IMR-90 (cell line): Measurements from ENCODE around the gene CELA2A. TPM values are rescaled to one million over a fixed set of nuclear protein-coding genes. Genes with fewer than 3 reads are reported as not detected.

Source experiments
- ATAC-seq: fragments of 200-7000 bp; cut with Tn5 transposase; 2 replicates; pipeline ENCODE4 v1.9.1; 2020; ENCODE audit warnings: low read depth, mild to moderate bottlenecking, moderate library complexity
- BruUV-seq: library from RNA; stranded (reverse); fragments of 400-500 nt; replicated peaks from 2 replicates; lab custom pipeline; 2021; lab: Mats Ljungman, UMichigan
- CTCF ChIA-PET: fragments of 300-600 bp; formaldehyde crosslinking; extraction: SDS; loops from one replicate; lab custom pipeline; 2021; ENCODE audit warnings: antibody characterized with exemption; lab: Yijun Ruan, JAX
- POLR2A ChIA-PET: fragments of 300-600 bp; sonication (Branson Sonifier 250); formaldehyde crosslinking; loops from one replicate; lab custom pipeline; 2022; ENCODE audit warnings: antibody characterized with exemption; ENCODE audit not compliant: unreplicated experiment; lab: Charles Lee
- DNase-seq: peaks from one replicate; pipeline ENCODE4 v3.0.0; 2013
- H2AFZ ChIP-seq: replicated peaks from 2 replicates; pipeline ENCODE3; 2013; ENCODE audit warnings: low read length, mild to moderate bottlenecking; ENCODE audit not compliant: poor library complexity
- H2AK5ac ChIP-seq: 2 replicates; pipeline ENCODE4 v1.6.1; 2013; ENCODE audit warnings: low read depth, low read length, inconsistent platforms
- H2AK9ac ChIP-seq: replicated peaks from 2 replicates; pipeline ENCODE3; 2013; ENCODE audit warnings: mild to moderate bottlenecking, low read depth, low read length, moderate library complexity; ENCODE audit not compliant: poor library complexity
- H2BK120ac ChIP-seq: 2 replicates; pipeline ENCODE4 v1.6.1; 2013; ENCODE audit warnings: low read depth, low read length, inconsistent platforms
- H2BK15ac ChIP-seq: 3 replicates; pipeline ENCODE4 v1.6.1; 2013; ENCODE audit warnings: low read depth, low read length, inconsistent platforms
- H2BK20ac ChIP-seq: 2 replicates; pipeline ENCODE4 v1.6.1; 2013; ENCODE audit warnings: low read depth, mild to moderate bottlenecking, inconsistent platforms, low read length, moderate library complexity
- H2BK5ac ChIP-seq: 2 replicates; pipeline ENCODE4 v1.6.1; 2013; ENCODE audit warnings: mild to moderate bottlenecking, low read depth, low read length, inconsistent platforms; ENCODE audit not compliant: poor library complexity, severe bottlenecking
- H3K14ac ChIP-seq: replicated peaks from 2 replicates; pipeline ENCODE4 v1.6.1; 2013; ENCODE audit warnings: low read depth, low read length, inconsistent platforms
- H3K18ac ChIP-seq: 2 replicates; pipeline ENCODE4 v1.6.1; 2013; ENCODE audit warnings: low read depth, low read length, control low read depth
- H3K23ac ChIP-seq: 2 replicates; pipeline ENCODE4 v1.6.1; 2013; ENCODE audit warnings: low read depth, low read length, inconsistent platforms
- H3K27ac ChIP-seq: 2 replicates; pipeline ENCODE4 v1.5.1; 2013; ENCODE audit warnings: mild to moderate bottlenecking, control low read depth, low read length; ENCODE audit not compliant: insufficient read depth
- H3K27me3 ChIP-seq: 2 replicates; pipeline ENCODE4 v1.6.1; 2013; ENCODE audit warnings: low read length; ENCODE audit not compliant: control insufficient read depth, insufficient read depth
- H3K36me3 ChIP-seq: 2 replicates; pipeline ENCODE4 v1.6.1; 2013; ENCODE audit warnings: low read length, mixed read lengths; ENCODE audit not compliant: control insufficient read depth, insufficient read depth
- H3K4ac ChIP-seq: 2 replicates; pipeline ENCODE4 v1.6.1; 2013; ENCODE audit warnings: low read depth, low read length, inconsistent platforms
- H3K4me1 ChIP-seq: 2 replicates; pipeline ENCODE4 v1.6.1; 2013; ENCODE audit warnings: low read length, mixed read lengths; ENCODE audit not compliant: control insufficient read depth, insufficient read depth
- H3K4me2 ChIP-seq: 2 replicates; pipeline ENCODE4 v1.6.1; 2013; ENCODE audit warnings: low read depth, mild to moderate bottlenecking, control low read depth, low read length, moderate library complexity
- H3K4me3 ChIP-seq: 2 replicates; pipeline ENCODE4 v1.5.1; 2013; ENCODE audit warnings: low read depth, mild to moderate bottlenecking, control low read depth, low read length, moderate library complexity; ENCODE audit not compliant: insufficient read depth
- H3K56ac ChIP-seq: 2 replicates; pipeline ENCODE4 v1.6.1; 2013; ENCODE audit warnings: low read length, inconsistent platforms; ENCODE audit not compliant: insufficient read depth; ENCODE audit errors: extremely low read depth
- H3K79me1 ChIP-seq, 2 experiments: 2 replicates each; pipeline ENCODE4 v1.6.1; 2013; ENCODE audit warnings: low read length in 2 of 2, inconsistent platforms in 1 of 2, low read depth in 1 of 2
- H3K9ac ChIP-seq: 2 replicates; pipeline ENCODE4 v1.6.1; 2013; ENCODE audit warnings: low read depth, low read length, control low read depth
- H3K9me1 ChIP-seq: 2 replicates; pipeline ENCODE4 v1.6.1; 2013; ENCODE audit warnings: low read length, inconsistent platforms; ENCODE audit not compliant: insufficient read depth
- H3K9me3 ChIP-seq: 2 replicates; pipeline ENCODE4 v1.6.1; 2013; ENCODE audit warnings: low read length; ENCODE audit not compliant: control insufficient read depth, insufficient read depth
- H4K20me1 ChIP-seq: 2 replicates; pipeline ENCODE4 v1.6.1; 2013; ENCODE audit warnings: low read length, inconsistent platforms; ENCODE audit not compliant: insufficient read depth
- H4K5ac ChIP-seq: 2 replicates; pipeline ENCODE4 v1.6.1; 2013; ENCODE audit warnings: mild to moderate bottlenecking, low read depth, low read length, control low read depth
- H4K8ac ChIP-seq, 2 experiments: 2 replicates each; pipeline ENCODE4 v1.6.1; 2013; ENCODE audit warnings: low read depth in 2 of 2, low read length in 2 of 2, control low read depth in 1 of 2, inconsistent platforms in 1 of 2
- H4K91ac ChIP-seq: 2 replicates; pipeline ENCODE4 v1.6.1; 2013; ENCODE audit warnings: low read depth, low read length, inconsistent platforms; ENCODE audit not compliant: insufficient read depth
- BHLHE40 ChIP-seq: fragments of 150-350 bp; IDR thresholded peaks from 2 replicates; pipeline ENCODE4 v1.6.1; 2016; ENCODE audit warnings: mild to moderate bottlenecking, low read depth, low read length
- CEBPB ChIP-seq: IDR thresholded peaks from 2 replicates; pipeline ENCODE4 v1.6.1; 2012; ENCODE audit warnings: low read depth, low read length, improper control_type of control experiment
- CHD1 ChIP-seq: IDR thresholded peaks from 2 replicates; pipeline ENCODE4 v1.6.1; 2012; ENCODE audit warnings: low read depth, low read length, improper control_type of control experiment
- CTCF ChIP-seq: conservative IDR thresholded peaks from 2 replicates; pipeline ENCODE4 v1.5.1; 2012; ENCODE audit warnings: mild to moderate bottlenecking, low read depth, low read length, improper control_type of control experiment
- ELK1 ChIP-seq: fragments of 150-350 bp; IDR thresholded peaks from 2 replicates; pipeline ENCODE4 v1.6.1; 2016; ENCODE audit warnings: low read depth, mild to moderate bottlenecking, low read length, moderate library complexity, borderline replicate concordance
- FOS ChIP-seq: fragments of 150-350 bp; IDR thresholded peaks from 2 replicates; pipeline ENCODE4 v1.6.1; 2016; ENCODE audit warnings: low read depth, low read length
- MAZ ChIP-seq: IDR thresholded peaks from 2 replicates; pipeline ENCODE4 v1.6.1; 2012; ENCODE audit warnings: low read depth, mild to moderate bottlenecking, low read length, improper control_type of control experiment, moderate library complexity, borderline replicate concordance
- MXI1 ChIP-seq: IDR thresholded peaks from 2 replicates; pipeline ENCODE4 v1.6.1; 2012; ENCODE audit warnings: low read depth, mild to moderate bottlenecking, low read length, moderate library complexity, borderline replicate concordance
- NFE2L2 ChIP-seq: fragments of 150-350 bp; IDR thresholded peaks from 2 replicates; pipeline ENCODE4 v1.6.1; 2016; ENCODE audit warnings: low read depth, mild to moderate bottlenecking, low read length
- POLR2A ChIP-seq: IDR thresholded peaks from 2 replicates; pipeline ENCODE4 v1.6.1; 2012; ENCODE audit warnings: mild to moderate bottlenecking, low read depth, low read length
- RAD21 ChIP-seq: IDR thresholded peaks from 2 replicates; pipeline ENCODE4 v1.6.1; 2012; ENCODE audit warnings: low read length, improper control_type of control experiment
- RCOR1 ChIP-seq: IDR thresholded peaks from 2 replicates; pipeline ENCODE4 v1.6.1; 2012; ENCODE audit warnings: mild to moderate bottlenecking, low read length, improper control_type of control experiment; ENCODE audit not compliant: insufficient replicate concordance
- RFX5 ChIP-seq: IDR thresholded peaks from 2 replicates; pipeline ENCODE4 v1.8.0; 2012; ENCODE audit warnings: low read depth, mild to moderate bottlenecking, low read length, moderate library complexity
- SMC3 ChIP-seq: fragments of 150-350 bp; IDR thresholded peaks from 2 replicates; pipeline ENCODE4 v1.6.1; 2016; ENCODE audit warnings: low read depth, mild to moderate bottlenecking, antibody characterized with exemption, low read length, moderate library complexity
- USF2 ChIP-seq: fragments of 150-350 bp; IDR thresholded peaks from 2 replicates; pipeline ENCODE4 v1.6.1; 2017; ENCODE audit warnings: mild to moderate bottlenecking, antibody characterized with exemption, low read length, low read depth
- WGBS, 2 experiments: methylation state at CpG; one replicate each; pipeline versions ENCODE4 v1.1.5 to v1.1.7; 2013; ENCODE audit warnings: missing lambda C conversion rate in 2 of 2; ENCODE audit not compliant: insufficient read length in 1 of 2; ENCODE audit errors: extremely low coverage in 2 of 2; 5-methylcytosine and 5-hydroxymethylcytosine counted together
- dilution Hi-C: fragments of 300-500 bp; cut with HindIII; formaldehyde crosslinking; loops from one replicate; pipeline ENCODE4 v1.14.3; 2018; ENCODE audit warnings: low sequenced_read_pairs; ENCODE audit not compliant: unreplicated experiment
- in situ Hi-C: fragments of 300-500 bp; cut with MboI; formaldehyde crosslinking; loops from 3 replicates; pipeline ENCODE4 v1.14.3; 2019; ENCODE audit warnings: low sequenced_read_pairs, inconsistent platforms, mixed read lengths
- intact Hi-C: fragments of 100-400 bp; cut with micrococcal nuclease; formaldehyde crosslinking; loops from 2 replicates; pipeline ENCODE4 v1.10.0; 2022
- polyA plus RNA-seq, 3 experiments: library from polyadenylated mRNA; depleted of rRNA; stranded (reverse); fragments of >200 nt; gene quantifications; 2 replicates each; pipeline ENCODE4 v1.2.3, GENCODE V29; 2012; ENCODE audit warnings: low replicate concordance in 1 of 3
- total RNA-seq: library from RNA; depleted of rRNA; stranded (reverse); fragments of >200 nt; gene quantifications from 2 replicates; pipeline ENCODE4 v1.2.3, GENCODE V29; 2012

Gene CELA2A
- total and polyA plus RNA-seq, 2 of the 4 experiments (the other 2 are of a cell fraction), result not detected

GRCh38 chr1:15508700-15509487, 52.4 kb downstream of the CELA2A start:
- ChIA-PET POLR2A (no interaction called here), CTCF (interaction anchor here (0.7 kb wide), 1 partner anchor 239 kb away, joined by 3 read pairs; no protein-coding TSS in a partner anchor)
- in situ Hi-C loops (loop anchor here (10.0 kb wide), 1 partner anchor 194 kb away; no protein-coding TSS in a partner anchor), dilution Hi-C loops (no loop called here), intact Hi-C loops (no loop called here)
- no peak overlapping the region for H3K4me2 ChIP-seq
- ATAC-seq (no peak), DNase-seq (no peak)
- no peak overlapping the region for H3K18ac ChIP-seq
- no peak overlapping the region for H2BK5ac ChIP-seq
- H3K36me3 ChIP-seq, result peaks cover 7% of the 10 kb centered on the region; the same call in 1 of the 2 replicates
- no peaks in the 10 kb centered on the region; the same call in 1 of the 2 replicates for H3K4me1 ChIP-seq
- H3K4me3 ChIP-seq, result no peak overlapping the region
- H3K56ac ChIP-seq, result no peak overlapping the region
- no peak overlapping the region for H2AK9ac ChIP-seq
- H3K27ac ChIP-seq, result no peak overlapping the region
- H4K8ac ChIP-seq, result no peak overlapping the region
- no peaks in the 10 kb centered on the region for H3K79me1 ChIP-seq
- H3K27me3 ChIP-seq, result no peaks in the 10 kb centered on the region
- H4K20me1 ChIP-seq, result no peaks in the 10 kb centered on the region
- no TSS peak for BruUV-seq
- WGBS, 2 experiments, result 90% methylated on average over 2 of the region's 12 CpGs; no CpG with 5 or more reads in 1 of the 2 experiments
- no peak overlapping the region for H2AK5ac ChIP-seq
- H4K91ac ChIP-seq, result no peak overlapping the region
- no peak overlapping the region for H3K14ac ChIP-seq
- no peaks in the 10 kb centered on the region for H3K9me1 ChIP-seq
- no peak overlapping the region for H2BK15ac ChIP-seq
- H3K23ac ChIP-seq, result no peak overlapping the region
- no peaks in the 10 kb centered on the region for H3K9me3 ChIP-seq
- no peak overlapping the region for H2BK120ac ChIP-seq
- H3K9ac ChIP-seq, result no peak overlapping the region
- H3K4ac ChIP-seq, result no peak overlapping the region
- no peak overlapping the region for H2AFZ ChIP-seq
- no peak overlapping the region for H4K5ac ChIP-seq
- no peak overlapping the region for H2BK20ac ChIP-seq
- TF ChIP-seq CHD1 (no peak), USF2 (no peak), MXI1 (no peak), POLR2A (no peak), BHLHE40 (no peak), SMC3 (no peak), CTCF (no peak), FOS (no peak), RAD21 (no peak), NFE2L2 (no peak), ELK1 (no peak), RFX5 (no peak), RCOR1 (no peak), CEBPB (no peak), MAZ (no peak)
